H9 (cell line): ENCODE data around the gene ADAMTS17. TPM values are rescaled to one million over a fixed set of nuclear protein-coding genes. Genes with fewer than 3 reads are reported as not detected.

Experiments
- DNase-seq: peaks from one replicate; pipeline ENCODE4 v3.0.0-alpha.2; 2017
- H2AFZ ChIP-seq: one replicate; pipeline ENCODE4 v1.6.1; 2013; ENCODE audit warnings: mild to moderate bottlenecking, low read length, control low read depth, moderate library complexity
- H2AK5ac ChIP-seq: 2 replicates; pipeline ENCODE4 v1.6.1; 2013; ENCODE audit warnings: low read length, control low read depth, mixed read lengths; ENCODE audit not compliant: insufficient read length
- H2BK120ac ChIP-seq: one replicate; pipeline ENCODE4 v1.6.1; 2013; ENCODE audit warnings: low read depth, mild to moderate bottlenecking, low read length, control low read depth, inconsistent platforms; ENCODE audit not compliant: poor library complexity, severe bottlenecking
- H2BK12ac ChIP-seq: 2 replicates; pipeline ENCODE4 v1.6.1; 2013; ENCODE audit warnings: low read length, control low read depth, mixed read lengths, low read depth; ENCODE audit not compliant: insufficient read length
- H2BK15ac ChIP-seq: 2 replicates; pipeline ENCODE4 v1.6.1; 2013; ENCODE audit warnings: low read depth, low read length, control low read depth
- H2BK20ac ChIP-seq: one replicate; pipeline ENCODE4 v1.6.1; 2013; ENCODE audit warnings: low read depth, mild to moderate bottlenecking, low read length, control low read depth, inconsistent platforms; ENCODE audit not compliant: poor library complexity, severe bottlenecking
- H2BK5ac ChIP-seq: 2 replicates; pipeline ENCODE4 v1.6.1; 2013; ENCODE audit warnings: low read length, control low read depth, mixed read lengths; ENCODE audit not compliant: insufficient read length
- H3K14ac ChIP-seq: 2 replicates; pipeline ENCODE4 v1.6.1; 2013; ENCODE audit warnings: low read length, control low read depth; ENCODE audit not compliant: insufficient read depth
- H3K18ac ChIP-seq: 2 replicates; pipeline ENCODE4 v1.6.1; 2013; ENCODE audit warnings: low read depth, mild to moderate bottlenecking, mixed read lengths, low read length, control low read depth; ENCODE audit not compliant: insufficient read length
- H3K23ac ChIP-seq: 2 replicates; pipeline ENCODE4 v1.6.1; 2013; ENCODE audit warnings: low read length, control low read depth, mixed read lengths, low read depth; ENCODE audit not compliant: insufficient read length
- H3K23me2 ChIP-seq: 2 replicates; pipeline ENCODE4 v1.6.1; 2013; ENCODE audit warnings: low read depth, mild to moderate bottlenecking, mixed read lengths, low read length, control low read depth; ENCODE audit not compliant: insufficient read length, poor library complexity, severe bottlenecking
- H3K27ac ChIP-seq: 2 replicates; pipeline ENCODE4 v1.5.1; 2013; ENCODE audit warnings: low read length, control low read depth, mixed read lengths, low read depth; ENCODE audit not compliant: insufficient read length
- H3K27me3 ChIP-seq: 2 replicates; pipeline ENCODE4 v1.6.1; 2013; ENCODE audit warnings: low read length, control low read depth, inconsistent platforms; ENCODE audit not compliant: insufficient read depth
- H3K4ac ChIP-seq: 2 replicates; pipeline ENCODE4 v1.6.1; 2013; ENCODE audit warnings: low read depth, mild to moderate bottlenecking, control low read depth, inconsistent platforms, low read length, moderate library complexity
- H3K4me1 ChIP-seq: 2 replicates; pipeline ENCODE4 v1.6.1; 2013; ENCODE audit warnings: low read length, control low read depth, inconsistent platforms; ENCODE audit not compliant: insufficient read depth
- H3K4me2 ChIP-seq: 2 replicates; pipeline ENCODE4 v1.6.1; 2013; ENCODE audit warnings: low read length, control low read depth, mixed read lengths; ENCODE audit not compliant: insufficient read length, insufficient read depth
- H3K56ac ChIP-seq: 2 replicates; pipeline ENCODE4 v1.6.1; 2013; ENCODE audit warnings: low read depth, mild to moderate bottlenecking, mixed read lengths, low read length, control low read depth; ENCODE audit not compliant: insufficient read length
- H3K79me1 ChIP-seq: 2 replicates; pipeline ENCODE4 v1.6.1; 2013; ENCODE audit warnings: low read depth, mild to moderate bottlenecking, moderate library complexity, low read length, control low read depth, inconsistent platforms; ENCODE audit not compliant: insufficient read depth, poor library complexity, severe bottlenecking
- H3K79me2 ChIP-seq: 2 replicates; pipeline ENCODE4 v1.6.1; 2013; ENCODE audit warnings: low read length, control low read depth, inconsistent platforms; ENCODE audit not compliant: insufficient read depth
- H3K9ac ChIP-seq: 2 replicates; pipeline ENCODE4 v1.6.1; 2013; ENCODE audit warnings: low read length, control low read depth, mixed read lengths; ENCODE audit not compliant: insufficient read length; ENCODE audit errors: extremely low read depth
- H3K9me3 ChIP-seq: one replicate; pipeline ENCODE4 v1.6.1; 2013; ENCODE audit warnings: low read depth, low read length, inconsistent platforms; ENCODE audit not compliant: control insufficient read depth
- H3T11ph ChIP-seq: one replicate; pipeline ENCODE4 v1.6.1; 2013; ENCODE audit warnings: mild to moderate bottlenecking, low read length, control low read depth, inconsistent platforms
- H4K20me1 ChIP-seq: one replicate; pipeline ENCODE4 v1.6.1; 2013; ENCODE audit not compliant: control insufficient read depth, insufficient read length, insufficient read depth
- H4K5ac ChIP-seq: 2 replicates; pipeline ENCODE4 v1.6.1; 2013; ENCODE audit warnings: low read depth, mild to moderate bottlenecking, mixed read lengths, low read length, control low read depth; ENCODE audit not compliant: insufficient read length
- H4K8ac ChIP-seq: replicated peaks from 2 replicates; pipeline ENCODE4 v1.6.1; 2013; ENCODE audit warnings: low read length, control low read depth, mixed read lengths, low read depth; ENCODE audit not compliant: insufficient read length
- H4K91ac ChIP-seq: 2 replicates; pipeline ENCODE4 v1.6.1; 2013; ENCODE audit warnings: low read depth, mild to moderate bottlenecking, moderate library complexity, mixed read lengths, low read length, control low read depth; ENCODE audit not compliant: insufficient read length
- H3K27ac Mint-ChIP-seq, 3 experiments: 2 replicates in 2 of 3; 3 replicates in 1 of 3; pipeline ENCODE4 v1.8.0; 2020 to 2021; ENCODE audit warnings: mixed read lengths in 3 of 3, mild to moderate bottlenecking in 1 of 3, moderate library complexity in 1 of 3
- H3K27me3 Mint-ChIP-seq: 2 replicates; pipeline ENCODE4 v1.8.0; 2021; ENCODE audit warnings: low read depth, mild to moderate bottlenecking, moderate library complexity, mixed read lengths
- H3K36me3 Mint-ChIP-seq, 3 experiments: 2 replicates in 2 of 3; 3 replicates in 1 of 3; pipeline ENCODE4 v1.8.0; 2020 to 2021; ENCODE audit warnings: low read depth in 3 of 3, mixed read lengths in 3 of 3; ENCODE audit not compliant: insufficient read depth in 1 of 3
- H3K4me1 Mint-ChIP-seq, 2 experiments: 2 replicates each; pipeline ENCODE4 v1.8.0; 2020; ENCODE audit warnings: mixed read lengths in 2 of 2
- H3K4me3 Mint-ChIP-seq, 2 experiments: 2 replicates in 1 of 2; 3 replicates in 1 of 2; pipeline ENCODE4 v1.8.0; 2020 to 2021; ENCODE audit warnings: mild to moderate bottlenecking in 2 of 2, mixed read lengths in 2 of 2, moderate library complexity in 1 of 2
- H3K9me3 Mint-ChIP-seq, 2 experiments: 2 replicates in 1 of 2; 3 replicates in 1 of 2; pipeline ENCODE4 v1.8.0; 2020; ENCODE audit warnings: mild to moderate bottlenecking in 2 of 2, mixed read lengths in 2 of 2, moderate library complexity in 1 of 2
- WGBS: extraction: QIAGEN DNeasy Blood & Tissue Kit; methylation state at CpG from one replicate; pipeline ENCODE4 v1.1.7; 2013; ENCODE audit warnings: missing lambda C conversion rate, low lambda C conversion rate, mixed read lengths; ENCODE audit not compliant: insufficient read length; ENCODE audit errors: extremely low coverage; 5-methylcytosine and 5-hydroxymethylcytosine counted together
- total RNA-seq: library from RNA; stranded (reverse); gene quantifications from 2 replicates; pipeline ENCODE4 v1.2.1, GENCODE V29; 2021
- TF ChIP-seq, protein P1 (sequence below): fragments of 200-600 bp; sonication (generic); conservative IDR thresholded peaks from 3 replicates; pipeline ENCODE4 v1.8.0; 2021; ENCODE audit warnings: antibody characterized with exemption, mild to moderate bottlenecking

Gene ADAMTS17
- total RNA-seq, 1 experiment from 2014 or later, result 2.9 TPM

DNA sequence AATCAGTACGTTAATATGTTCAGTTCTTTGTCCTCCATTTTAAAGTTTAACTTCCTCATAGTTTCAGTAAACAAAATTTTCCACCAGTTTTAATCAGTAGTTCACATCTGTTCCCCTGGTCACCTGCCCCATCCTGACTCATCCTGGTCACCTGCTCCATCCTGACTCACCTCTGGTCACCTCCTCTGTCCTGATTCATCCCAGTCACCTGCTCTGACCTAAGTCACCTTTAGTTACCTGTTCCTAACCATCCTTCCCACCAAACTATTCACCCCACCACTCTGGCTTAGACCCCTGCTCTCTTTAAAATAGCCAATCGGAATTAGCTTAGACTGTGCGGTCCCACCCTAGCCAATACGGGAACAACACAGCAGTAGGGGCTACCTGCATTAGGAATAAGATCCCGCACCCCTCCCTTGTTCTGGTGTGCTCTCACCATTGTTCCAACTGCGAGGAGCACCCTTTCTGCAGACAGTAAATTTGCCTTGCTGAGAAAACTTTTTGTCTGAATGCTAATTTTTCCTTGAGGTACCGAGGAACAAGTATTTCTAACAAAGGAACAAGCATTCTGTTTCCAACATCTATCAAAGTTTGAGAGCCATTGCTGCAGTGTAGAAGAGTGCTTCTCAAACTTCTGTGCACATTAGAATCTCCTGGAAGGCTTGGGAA is 169.3 kb downstream of the ADAMTS17 start:
- H3K27ac Mint-ChIP-seq, result no peak overlapping the region
- no peak overlapping the region for H3K4ac ChIP-seq
- H2BK12ac ChIP-seq, result no peak overlapping the region
- no peaks in the 10 kb centered on the region; a peak in 2 of 5 replicates for H3K9me3 Mint-ChIP-seq
- H3K4me1 Mint-ChIP-seq, result peaks cover 5 to 8% of the 10 kb centered on the region in 2 experiments
- no peak overlapping the region for H3T11ph ChIP-seq
- no peaks in the 10 kb centered on the region for H3K23me2 ChIP-seq
- H3K9me3 ChIP-seq, result no peaks in the 10 kb centered on the region
- no peak overlapping the region for H3K27ac ChIP-seq
- no peaks in the 10 kb centered on the region for H3K79me1 ChIP-seq
- no peak overlapping the region for H3K14ac ChIP-seq
- no peak for DNase-seq
- H3K4me2 ChIP-seq, result no peak overlapping the region
- H3K56ac ChIP-seq, result no peak overlapping the region
- no peak overlapping the region for H2AK5ac ChIP-seq
- H3K36me3 Mint-ChIP-seq, result peaks cover 0 to 5% (median 5%) of the 10 kb centered on the region in 3 experiments
- no peak overlapping the region for H4K8ac ChIP-seq
- no peak overlapping the region for H4K5ac ChIP-seq
- no peak overlapping the region for H3K4me3 Mint-ChIP-seq
- no peak overlapping the region for H2BK120ac ChIP-seq
- no peaks in the 10 kb centered on the region for H3K27me3 ChIP-seq
- peaks cover 4% of the 10 kb centered on the region; the same call in 1 of the 2 replicates for H3K27me3 Mint-ChIP-seq
- H3K9ac ChIP-seq, result no peak overlapping the region
- no peak overlapping the region for H2AFZ ChIP-seq
- H3K23ac ChIP-seq, result no peak overlapping the region
- no CpG with 5 or more reads among the region's 7 CpGs for WGBS
- H3K4me1 ChIP-seq, result no peaks in the 10 kb centered on the region
- no peak overlapping the region for H2BK20ac ChIP-seq
- no peaks in the 10 kb centered on the region for H3K79me2 ChIP-seq
- no peak overlapping the region for H3K18ac ChIP-seq
- no peaks in the 10 kb centered on the region for H4K20me1 ChIP-seq
- no peak overlapping the region for H2BK15ac ChIP-seq
- H4K91ac ChIP-seq, result no peak overlapping the region
- TF ChIP-seq, protein P1, sequence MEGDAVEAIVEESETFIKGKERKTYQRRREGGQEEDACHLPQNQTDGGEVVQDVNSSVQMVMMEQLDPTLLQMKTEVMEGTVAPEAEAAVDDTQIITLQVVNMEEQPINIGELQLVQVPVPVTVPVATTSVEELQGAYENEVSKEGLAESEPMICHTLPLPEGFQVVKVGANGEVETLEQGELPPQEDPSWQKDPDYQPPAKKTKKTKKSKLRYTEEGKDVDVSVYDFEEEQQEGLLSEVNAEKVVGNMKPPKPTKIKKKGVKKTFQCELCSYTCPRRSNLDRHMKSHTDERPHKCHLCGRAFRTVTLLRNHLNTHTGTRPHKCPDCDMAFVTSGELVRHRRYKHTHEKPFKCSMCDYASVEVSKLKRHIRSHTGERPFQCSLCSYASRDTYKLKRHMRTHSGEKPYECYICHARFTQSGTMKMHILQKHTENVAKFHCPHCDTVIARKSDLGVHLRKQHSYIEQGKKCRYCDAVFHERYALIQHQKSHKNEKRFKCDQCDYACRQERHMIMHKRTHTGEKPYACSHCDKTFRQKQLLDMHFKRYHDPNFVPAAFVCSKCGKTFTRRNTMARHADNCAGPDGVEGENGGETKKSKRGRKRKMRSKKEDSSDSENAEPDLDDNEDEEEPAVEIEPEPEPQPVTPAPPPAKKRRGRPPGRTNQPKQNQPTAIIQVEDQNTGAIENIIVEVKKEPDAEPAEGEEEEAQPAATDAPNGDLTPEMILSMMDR, result no peak
- no peak overlapping the region for H2BK5ac ChIP-seq
